Glomerular visceral epithelial cell (primary cell): Measurements from ENCODE around the gene FAM117A.
"Not testable (repeated sequence)": the region's sequence is repeated elsewhere in the genome, so short reads cannot be mapped to it uniquely, and the experiment has no call there.

ENCODE experiments used
- DNase-seq: peaks from one replicate; pipeline ENCODE4 v3.0.0-alpha.2; 2016; ENCODE audit errors: extremely low spot score

Gene FAM117A

GRCh38 chr17:49677933-49678847, 85.7 kb downstream of the FAM117A start, which contains the start of gene SPOP:
Gene SPOP (minus strand): TSS chr17:49678097. CDS start chr17:49622810, 55,287 bp downstream.
- DNase-seq = peak; percentile 100

GRCh38 chr17:49677134-49677932, 86.6 kb downstream of the FAM117A start:
- DNase-seq = peak; percentile 97

GRCh38 chr17:49676276-49676868, 87.6 kb downstream of the FAM117A start:
- peak; percentile 40 for DNase-seq

- DNase-seq = no peak
These were observed 89.4 kb downstream of the FAM117A start for GRCh38 chr17:49674507-49674906.

- DNase-seq = not testable (repeated sequence)
These were observed 90.3 kb downstream of the FAM117A start for GRCh38 chr17:49673679-49674078.

- no peak for DNase-seq
These were observed 93.3 kb downstream of the FAM117A start for GRCh38 chr17:49670641-49671040.

- DNase-seq = no peak
These were observed 93.9 kb downstream of the FAM117A start for GRCh38 chr17:49670002-49670401.

GRCh38 chr17:49667854-49668253, 96.1 kb downstream of the FAM117A start:
- no peak for DNase-seq

GRCh38 chr17:49664706-49665211, 99.2 kb downstream of the FAM117A start:
- no peak for DNase-seq
